ENCODE results near the gene LRP1B.

DNA sequence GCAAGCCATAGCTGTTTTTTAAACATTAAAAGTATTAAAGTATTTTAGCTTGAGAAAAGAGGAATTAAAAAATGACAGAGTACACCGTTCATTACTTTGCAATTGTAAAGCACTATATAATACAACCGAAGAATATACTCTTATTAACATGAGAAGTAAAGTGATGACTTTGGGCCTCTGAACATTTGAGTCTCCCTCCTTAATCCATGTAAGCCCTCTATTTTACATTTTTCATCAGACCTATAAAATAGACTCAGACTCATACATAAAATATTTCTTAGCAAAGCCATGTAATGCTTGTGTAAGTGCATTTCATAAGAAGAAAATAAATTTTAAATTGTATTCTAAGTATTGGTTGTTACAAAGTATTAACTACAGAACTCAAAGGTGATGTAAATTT is 198.6 kb downstream of the LRP1B start:
- TF ChIP-seq, protein P1, sequence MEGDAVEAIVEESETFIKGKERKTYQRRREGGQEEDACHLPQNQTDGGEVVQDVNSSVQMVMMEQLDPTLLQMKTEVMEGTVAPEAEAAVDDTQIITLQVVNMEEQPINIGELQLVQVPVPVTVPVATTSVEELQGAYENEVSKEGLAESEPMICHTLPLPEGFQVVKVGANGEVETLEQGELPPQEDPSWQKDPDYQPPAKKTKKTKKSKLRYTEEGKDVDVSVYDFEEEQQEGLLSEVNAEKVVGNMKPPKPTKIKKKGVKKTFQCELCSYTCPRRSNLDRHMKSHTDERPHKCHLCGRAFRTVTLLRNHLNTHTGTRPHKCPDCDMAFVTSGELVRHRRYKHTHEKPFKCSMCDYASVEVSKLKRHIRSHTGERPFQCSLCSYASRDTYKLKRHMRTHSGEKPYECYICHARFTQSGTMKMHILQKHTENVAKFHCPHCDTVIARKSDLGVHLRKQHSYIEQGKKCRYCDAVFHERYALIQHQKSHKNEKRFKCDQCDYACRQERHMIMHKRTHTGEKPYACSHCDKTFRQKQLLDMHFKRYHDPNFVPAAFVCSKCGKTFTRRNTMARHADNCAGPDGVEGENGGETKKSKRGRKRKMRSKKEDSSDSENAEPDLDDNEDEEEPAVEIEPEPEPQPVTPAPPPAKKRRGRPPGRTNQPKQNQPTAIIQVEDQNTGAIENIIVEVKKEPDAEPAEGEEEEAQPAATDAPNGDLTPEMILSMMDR (IDR thresholded peaks at IDR 0.05; ENCODE audit: low read depth, low read length, poor library complexity, severe bottlenecking) = no peak
- no peak for TF ChIP-seq EZH2phosphoT487 (IDR thresholded peaks at IDR 0.05; ENCODE audit: borderline replicate concordance, low read length)
